Stromal cell of bone marrow (primary cell): ENCODE results near the gene ERMARD.
A peak's percentile ranks its signal among the peaks of the same experiment; 100 is the strongest.

ENCODE experiments used
- DNase-seq: peaks from one replicate; pipeline ENCODE4 v3.0.0-alpha.2; 2012; ENCODE audit warnings: low read depth

Gene ERMARD

DNA sequence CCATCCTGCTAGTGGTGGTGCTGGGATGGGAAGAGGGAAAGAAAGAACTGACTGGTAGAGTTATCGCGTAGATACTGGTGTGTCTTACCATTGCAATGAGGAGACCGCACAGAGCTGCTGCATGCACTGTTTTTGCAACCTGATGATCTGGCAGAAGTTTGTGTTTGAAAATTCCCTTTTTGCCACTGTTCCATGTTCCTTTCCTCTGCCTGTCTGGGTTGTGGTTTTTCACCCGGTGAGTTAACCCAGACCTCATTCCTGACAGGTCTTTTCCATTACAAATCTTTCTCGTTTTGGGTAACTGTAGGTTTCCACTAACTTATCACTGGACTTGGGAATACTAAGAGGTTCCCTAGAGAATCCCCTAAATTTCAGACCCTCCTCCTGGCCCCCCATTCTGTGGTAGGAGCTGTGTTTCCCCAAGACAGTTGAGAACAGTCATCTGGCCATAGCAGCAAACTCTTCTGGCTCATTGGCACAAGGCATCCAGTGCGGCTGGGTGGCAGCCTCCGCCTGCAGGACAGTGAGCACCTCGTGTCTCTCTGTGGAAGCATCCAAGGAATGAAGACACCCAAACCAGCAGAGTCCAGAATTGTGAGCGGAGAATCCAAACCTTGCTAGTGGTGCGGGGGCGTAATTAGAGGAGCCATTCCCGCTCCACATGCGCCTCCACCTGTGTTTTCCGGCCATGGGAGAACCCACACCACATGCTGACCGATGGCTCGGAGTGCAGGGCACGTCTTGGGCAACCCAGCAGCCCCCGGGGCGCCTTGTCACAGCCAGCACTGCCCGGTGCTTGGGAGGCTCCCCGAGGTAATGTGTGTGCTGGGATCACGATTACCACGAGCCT lies 32.8 kb downstream of the ERMARD start:
- DNase-seq, result no peak

DNA sequence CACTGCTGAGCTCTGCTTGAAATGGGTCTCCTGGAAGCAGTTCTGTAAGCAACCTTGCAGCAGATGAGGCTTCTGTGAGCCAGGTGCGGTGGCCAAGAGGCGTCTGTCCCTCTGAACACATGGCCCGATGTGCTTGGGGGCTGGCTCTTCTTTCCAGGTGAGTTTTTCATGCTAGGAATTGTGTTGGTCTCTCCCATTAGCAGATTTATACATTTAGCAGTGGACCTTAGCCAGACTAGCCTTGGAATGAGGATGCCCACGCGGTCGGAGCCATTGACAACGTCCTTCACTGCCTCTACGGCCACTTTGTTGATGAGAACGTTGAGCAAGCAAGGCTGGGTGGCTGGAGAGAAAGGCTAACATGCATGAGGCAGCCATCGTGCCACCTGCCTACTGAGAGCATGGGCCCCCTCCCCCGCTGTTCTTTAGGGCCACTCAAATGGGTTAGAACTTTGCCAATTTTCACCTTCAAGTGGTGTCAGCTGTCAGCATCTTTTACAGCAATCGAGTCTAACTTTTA lies 33.5 kb downstream of the ERMARD start:
- DNase-seq, result no peak

DNA sequence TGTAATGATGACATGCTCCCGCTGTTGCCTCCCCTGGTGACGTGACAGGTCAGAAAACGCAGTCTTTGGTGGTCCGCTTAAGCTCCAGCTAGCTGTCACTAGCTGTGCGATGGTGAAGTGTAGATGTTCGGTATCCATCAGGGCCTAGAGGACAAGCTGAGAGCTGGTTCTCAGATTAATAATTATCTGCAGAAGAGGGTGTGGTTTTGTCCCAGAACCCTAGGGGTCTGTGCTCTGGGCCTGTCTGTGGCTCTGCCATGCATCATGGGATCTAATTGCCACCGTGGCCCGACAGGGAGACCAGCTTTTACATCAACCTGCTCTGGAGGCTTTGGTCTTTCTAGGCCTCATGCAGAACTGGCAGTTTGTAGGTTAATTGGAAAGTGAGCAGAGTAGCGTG lies 34.1 kb downstream of the ERMARD start:
- DNase-seq, result no peak

DNA sequence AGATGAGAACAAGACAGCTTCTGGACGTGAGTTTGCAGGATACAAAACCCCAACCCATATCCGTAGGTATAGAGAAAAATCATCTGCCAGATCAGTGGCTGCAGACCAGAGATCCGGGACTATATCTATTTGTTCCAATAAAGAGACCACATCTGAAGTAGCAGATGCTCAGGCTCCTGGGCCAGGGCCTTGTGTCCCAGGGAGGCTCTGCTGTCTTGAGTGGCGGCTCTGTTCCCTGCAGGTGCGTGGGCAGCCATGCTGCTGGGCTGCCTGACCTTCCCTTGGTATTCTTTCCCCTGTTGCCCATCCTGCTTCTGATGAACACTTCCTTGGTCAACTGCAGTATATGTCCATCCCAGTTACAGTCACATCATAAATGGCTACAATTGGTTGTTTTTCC lies 34.9 kb downstream of the ERMARD start:
- no peak for DNase-seq

DNA sequence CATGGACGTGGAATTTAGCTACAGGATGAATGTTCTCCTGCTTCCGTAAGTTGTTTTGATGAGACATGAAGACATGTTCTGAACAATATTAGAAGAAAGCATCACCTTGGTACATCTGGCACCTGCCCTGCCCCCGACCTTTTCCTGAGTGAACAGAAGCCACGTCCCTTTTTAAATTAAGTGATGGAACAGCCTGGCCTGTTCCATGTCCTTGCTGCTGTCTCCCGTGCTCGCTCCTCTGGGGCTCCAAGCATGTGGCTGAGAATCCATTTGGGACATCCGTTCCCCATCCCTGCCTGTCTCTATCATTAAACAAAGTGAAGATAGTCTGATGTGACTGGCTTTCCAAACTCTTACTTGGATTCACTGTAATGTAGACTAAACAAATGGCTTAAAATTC lies 36.4 kb downstream of the ERMARD start:
- no peak for DNase-seq

DNA sequence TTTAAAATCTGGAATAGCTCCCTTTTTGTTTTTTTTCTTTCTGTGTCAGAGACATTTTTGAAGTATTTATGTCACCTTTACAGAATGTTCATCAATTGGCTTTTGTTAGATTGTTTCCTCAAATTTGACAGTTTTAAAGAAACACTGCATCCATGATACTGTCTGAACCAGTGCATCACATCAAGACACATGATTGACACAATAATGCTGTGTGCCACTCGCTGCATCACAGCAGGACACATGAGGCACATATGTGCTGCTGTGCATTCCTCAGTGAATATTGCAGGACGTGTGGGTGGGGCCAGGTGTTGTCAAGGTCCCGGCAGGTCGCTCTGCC lies 37.4 kb downstream of the ERMARD start:
- no peak for DNase-seq

DNA sequence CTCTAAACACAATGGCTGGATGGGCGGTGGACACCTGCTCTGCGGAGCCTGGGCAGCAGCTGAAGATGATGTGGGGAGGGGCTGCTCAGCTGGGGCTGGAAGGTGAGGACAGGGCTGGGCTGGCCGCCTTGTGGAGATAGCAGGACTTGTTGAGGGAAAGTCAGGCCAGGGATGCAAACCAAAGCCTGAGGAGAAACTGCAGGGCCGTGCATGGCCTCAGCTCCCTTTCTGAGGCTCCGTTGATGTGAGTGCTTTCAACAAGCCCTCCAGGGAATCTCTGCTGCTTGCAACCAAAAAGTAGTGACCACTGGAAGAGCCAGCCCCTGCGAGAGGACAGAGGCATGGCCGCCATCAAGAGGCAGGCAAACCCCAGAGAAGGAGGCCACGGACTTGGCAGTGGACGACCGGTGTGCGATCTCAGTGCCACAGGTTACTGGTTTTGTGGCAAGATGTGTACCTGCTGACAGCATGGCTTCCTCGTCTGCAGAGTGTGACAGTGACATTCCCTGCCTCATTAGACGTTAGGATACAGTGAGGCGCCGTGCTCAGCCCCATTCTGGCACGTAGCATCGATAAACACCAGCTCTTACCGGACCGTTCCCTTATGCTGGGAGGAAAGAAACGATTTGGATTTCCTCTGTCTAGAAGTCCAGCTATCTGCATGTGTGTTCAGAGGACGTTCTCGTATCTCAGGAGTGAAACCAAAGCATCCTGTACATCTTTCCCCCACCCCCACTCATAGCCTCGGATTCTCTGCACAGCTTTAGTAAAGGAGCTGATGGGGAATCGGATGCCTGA lies 37.9 kb downstream of the ERMARD start:
- no peak for DNase-seq

DNA sequence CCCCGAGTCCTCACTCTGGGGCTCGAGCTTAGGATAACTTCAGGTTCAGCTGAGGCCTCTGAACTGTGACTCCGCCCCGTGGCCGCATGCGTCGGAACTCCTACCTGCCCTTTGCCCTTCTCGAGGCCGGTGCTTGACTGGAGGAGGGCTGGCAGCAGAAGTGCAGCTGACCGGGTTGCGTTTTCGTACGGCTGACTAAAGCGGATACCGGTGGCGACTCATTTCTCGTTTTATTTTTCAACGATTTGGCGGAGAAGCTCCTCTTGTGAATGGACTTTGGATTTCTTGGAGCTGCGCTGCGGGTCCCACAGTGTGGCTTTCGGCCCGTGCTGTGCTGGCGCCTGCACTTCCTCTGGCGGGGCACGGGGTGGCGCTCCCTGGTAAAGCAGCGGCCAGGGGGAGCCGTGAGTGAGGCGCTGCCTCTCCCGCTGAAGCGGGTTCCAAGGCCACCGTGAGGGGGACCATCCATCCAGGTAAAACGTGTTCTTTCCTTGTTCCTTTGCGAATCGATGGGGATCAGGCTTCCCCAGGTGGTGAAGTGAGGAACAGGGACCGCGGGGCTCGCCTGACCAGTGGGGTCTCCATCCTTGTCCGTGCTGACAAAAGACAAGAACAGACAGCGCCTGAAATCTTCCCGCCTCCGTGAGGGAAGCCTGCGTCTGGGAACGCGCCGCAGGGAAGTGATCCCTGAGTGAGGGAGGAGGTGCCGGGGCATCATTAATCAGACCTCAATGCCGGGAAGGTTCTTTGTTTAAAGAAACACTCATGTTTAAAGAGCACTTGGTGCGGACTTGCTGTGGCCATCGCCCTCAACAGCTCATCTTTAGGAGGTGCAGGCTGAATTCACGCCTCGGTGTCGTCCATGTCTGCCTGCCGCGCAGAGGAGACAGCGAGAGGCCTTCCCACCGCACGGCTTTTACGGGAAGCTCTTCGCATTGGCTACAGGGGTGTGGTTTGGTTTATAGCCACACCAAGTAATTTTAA lies 38.8 kb downstream of the ERMARD start:
- DNase-seq, result peak; percentile 45

DNA sequence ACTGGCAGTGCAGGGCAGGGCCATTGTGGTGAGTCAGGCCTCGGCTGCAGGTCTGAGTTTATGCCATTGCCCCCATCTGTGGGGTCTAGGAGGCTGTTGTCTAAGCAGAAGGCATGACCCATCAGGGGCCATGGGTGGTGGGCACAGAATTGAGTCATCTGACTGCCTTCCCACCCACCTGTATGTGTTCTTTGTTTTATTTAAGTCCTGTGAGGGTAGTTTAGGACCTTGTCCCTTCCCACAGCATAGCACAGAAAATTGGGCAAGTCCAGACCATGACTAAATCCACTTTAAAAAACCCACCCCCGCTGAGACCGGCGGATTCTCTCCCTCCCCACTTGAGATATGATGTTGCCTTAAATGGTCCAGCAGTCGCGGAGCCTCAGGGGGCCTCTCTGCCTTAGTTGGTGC lies 40.3 kb downstream of the ERMARD start:
- DNase-seq, result no peak

DNA sequence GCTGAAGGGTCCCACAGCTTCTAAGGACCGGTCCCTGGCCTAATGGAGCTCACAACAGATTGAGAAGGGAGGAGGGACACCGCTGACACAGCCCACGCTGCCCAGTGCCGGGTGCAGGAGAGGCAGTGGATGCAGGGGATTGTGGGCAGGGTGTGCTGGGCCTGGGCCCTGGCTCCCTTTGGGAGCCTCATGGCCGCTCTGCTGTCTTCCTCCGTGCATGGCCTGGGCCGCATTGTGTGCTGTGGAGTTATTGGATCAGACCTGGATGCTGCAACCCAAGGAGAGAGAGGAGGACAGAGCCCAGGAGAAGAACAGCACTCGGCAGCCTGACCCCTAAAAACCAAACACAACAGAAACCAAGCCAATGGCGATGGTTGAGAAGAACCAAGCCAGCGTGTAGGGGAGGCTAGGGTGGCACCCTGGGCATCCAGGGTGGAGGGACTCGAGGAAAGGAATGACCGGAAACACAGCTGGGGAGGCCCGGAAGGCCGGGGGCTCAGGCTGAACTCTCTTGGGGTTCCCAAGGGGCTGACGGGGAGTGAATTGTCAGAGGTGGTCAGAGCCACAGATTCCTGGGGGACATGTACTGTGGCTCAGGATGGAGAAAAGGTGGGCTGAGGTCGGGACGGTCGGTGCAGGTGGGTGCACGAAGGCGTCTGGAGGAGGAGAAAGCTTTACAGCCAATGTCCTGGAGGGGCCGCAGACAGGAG lies 41.0 kb downstream of the ERMARD start:
- no peak for DNase-seq

DNA sequence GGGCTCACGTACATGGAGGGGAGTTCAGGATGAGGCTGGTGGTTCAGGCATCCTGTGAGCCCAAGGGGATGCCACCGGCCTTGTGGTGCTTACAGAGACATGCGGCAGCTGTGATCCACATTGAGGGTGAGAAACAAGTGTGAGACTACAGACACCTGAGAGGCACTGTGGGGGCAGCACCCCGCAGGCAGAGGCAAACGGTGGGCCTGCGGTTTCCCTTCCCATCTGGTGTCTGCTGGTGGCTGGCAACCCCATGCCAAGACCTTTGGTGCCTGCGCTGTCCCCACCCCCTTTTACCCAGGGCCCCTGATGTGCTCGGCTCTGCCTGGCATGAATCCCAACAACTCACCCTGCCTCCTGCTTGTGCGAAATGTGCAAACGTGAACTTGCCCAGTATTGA lies 42.0 kb downstream of the ERMARD start:
- DNase-seq, result no peak

DNA sequence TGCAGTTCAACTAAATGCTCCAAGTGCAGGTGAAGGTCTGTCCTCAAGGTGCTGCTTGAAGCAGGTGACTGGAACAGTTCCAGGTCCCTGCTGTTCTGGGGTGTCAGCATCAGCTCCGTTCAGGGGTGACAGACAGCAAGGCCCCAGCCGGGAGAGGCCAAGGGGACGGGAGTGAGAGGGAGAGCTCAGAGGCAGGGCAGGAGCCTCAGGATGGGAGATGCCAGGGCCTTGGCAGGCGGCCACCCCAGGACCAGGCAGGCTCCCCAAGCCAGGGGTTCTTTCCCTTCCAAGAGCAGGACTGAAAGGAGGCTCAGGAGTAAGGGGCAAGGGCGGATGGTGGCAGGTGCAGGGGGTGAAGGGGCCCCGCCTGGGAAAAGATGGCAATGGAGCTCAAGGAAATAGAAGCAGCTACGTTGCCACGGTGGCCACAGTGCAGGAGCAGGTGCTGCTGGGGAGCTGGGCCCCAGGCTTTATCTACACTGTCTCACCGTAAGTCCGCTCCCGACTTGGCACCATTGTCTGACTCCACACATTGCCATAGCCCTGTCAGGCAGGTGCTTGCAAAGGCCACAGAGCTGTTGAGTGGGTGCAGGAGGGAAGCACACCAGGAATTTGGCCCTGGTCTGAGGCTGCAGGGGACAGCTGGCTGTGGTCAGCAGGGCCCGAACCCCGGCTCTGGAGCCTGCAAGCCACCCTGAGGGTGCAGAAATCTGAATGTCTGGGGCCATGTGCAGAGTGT lies 43.1 kb downstream of the ERMARD start:
- no peak for DNase-seq

DNA sequence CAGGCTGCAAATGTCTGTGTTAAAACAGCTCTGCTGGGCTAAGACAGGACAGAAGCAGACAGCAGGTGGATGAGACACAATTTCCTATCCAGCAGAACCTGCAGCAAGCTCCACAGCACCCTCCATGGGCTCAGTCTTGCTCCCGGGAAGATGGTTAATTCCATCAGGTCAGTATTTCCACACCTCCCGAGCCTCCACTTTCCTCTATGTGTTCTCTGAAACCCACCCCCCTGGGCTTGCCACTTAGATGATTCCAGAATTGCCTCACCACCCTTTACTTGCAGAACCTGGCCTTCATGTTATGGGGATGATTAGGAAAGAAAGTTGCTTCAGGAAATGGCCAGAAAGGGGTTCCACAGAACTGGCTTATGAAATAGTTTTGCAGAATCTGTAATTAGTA lies 43.8 kb downstream of the ERMARD start:
- no peak for DNase-seq

DNA sequence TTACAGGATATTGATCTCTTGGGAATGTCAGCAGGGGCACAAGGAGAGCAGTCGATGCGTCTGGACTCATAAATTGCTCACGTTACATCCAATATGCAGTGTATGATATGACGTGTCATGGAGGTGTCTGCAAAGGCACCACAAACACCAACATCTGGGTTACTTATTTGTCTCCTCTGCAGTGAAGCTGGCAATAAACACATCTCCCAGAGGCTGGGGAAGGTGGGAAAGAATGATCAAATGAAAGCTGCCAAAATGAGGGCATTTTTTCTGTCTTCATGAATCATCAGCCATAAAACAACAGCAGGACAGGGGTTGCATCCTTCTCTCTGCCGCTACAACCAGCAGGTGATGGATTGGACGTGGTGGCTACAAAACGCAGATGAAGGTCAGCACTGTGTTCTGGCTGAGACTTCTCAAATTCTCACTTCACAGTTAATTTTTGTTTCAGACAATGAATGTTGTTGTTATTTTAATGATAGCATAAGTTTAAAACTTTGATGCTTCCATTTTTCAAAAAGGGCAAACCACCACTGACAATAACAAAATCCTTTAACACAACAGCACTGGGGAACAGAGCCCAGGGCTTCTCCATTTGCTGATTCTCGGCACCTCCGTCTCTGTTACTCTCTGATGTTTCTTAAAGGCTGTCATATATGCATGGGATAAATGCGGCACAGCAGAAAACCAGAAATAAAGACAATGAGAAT lies 47.5 kb downstream of the ERMARD start:
- DNase-seq, result no peak

DNA sequence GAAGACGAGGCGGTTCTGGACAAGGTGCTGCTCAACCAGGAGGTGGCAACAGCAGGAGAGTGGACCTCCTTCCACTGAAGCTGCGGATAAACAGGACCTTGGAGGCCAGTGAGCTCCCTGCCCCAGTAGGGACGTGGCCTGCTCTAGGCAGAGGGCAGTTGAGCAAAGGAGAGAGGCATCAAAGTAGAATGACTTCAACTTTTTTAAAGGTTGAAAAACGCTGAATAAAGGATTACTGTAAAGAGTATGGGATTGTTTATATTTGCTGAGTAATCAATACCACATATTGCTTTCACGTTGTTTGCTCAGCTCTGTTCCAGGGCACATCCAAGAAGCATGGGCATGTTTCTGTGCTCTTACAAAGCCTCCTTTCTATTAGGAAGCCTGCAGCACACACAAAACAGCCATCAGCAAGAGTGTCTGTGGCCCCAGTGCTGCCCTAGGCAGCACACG lies 48.1 kb downstream of the ERMARD start:
- DNase-seq, result no peak

DNA sequence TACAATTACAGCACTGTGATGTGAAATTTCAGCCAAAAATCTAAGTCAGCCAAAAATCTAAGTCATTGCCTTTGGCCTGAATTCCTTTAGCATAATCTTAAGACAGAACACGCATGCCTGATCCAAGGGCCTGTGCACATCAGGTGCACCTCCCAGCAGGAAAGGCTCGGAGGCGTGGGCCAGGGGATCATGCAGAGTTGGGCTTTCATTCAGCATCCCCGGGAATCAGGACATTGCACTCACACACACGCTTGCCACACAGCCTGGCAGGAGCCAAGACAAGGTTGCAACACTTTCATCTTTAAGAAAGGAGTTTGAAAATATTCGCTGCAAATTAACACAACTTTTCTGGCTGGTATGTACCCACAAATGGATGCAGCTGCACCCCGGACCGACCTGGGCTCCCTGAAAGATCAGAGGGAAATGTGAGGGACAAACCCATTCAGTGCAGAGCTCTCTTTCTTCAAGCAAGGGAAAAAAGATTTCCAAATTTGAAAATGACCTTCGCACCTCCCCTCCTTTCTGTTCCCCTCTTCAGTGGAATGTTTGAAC lies 48.8 kb downstream of the ERMARD start:
- no peak for DNase-seq

DNA sequence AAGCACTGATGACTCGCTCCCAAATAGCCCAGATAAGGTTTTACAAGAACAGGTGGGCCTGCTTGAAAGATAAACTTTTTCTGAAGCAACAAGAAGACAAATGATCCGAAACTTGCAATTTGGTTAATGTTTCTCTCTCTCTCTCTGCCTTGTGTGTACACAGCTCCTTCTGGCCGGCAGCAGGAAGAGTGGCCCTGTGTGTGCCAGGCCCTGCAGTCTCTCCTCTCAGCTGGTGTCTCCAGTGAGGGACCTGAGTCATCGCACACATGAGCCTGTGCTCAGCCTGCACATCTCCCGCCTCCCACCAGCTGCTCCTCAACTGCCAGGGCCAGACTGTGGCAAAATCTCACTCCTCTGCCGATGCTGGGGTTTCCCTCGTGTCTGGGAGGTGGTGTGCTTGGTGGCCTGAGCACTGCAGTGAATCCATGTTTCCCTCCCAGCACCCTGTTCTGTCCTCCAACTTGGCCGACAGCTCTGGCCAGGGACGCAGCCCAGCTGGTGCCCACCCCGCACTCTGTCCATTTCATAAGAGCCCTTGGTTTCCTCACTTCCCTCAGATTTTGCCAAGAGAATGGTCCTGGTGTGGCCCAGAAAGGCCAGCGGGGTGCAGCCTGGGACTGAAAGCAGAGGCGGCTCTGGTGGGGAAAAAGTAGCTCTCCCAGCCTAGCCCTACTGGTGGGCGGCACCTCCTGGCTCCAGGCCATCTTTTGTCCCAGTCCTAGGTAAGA lies 49.4 kb downstream of the ERMARD start:
- peak; percentile 21 for DNase-seq

DNA sequence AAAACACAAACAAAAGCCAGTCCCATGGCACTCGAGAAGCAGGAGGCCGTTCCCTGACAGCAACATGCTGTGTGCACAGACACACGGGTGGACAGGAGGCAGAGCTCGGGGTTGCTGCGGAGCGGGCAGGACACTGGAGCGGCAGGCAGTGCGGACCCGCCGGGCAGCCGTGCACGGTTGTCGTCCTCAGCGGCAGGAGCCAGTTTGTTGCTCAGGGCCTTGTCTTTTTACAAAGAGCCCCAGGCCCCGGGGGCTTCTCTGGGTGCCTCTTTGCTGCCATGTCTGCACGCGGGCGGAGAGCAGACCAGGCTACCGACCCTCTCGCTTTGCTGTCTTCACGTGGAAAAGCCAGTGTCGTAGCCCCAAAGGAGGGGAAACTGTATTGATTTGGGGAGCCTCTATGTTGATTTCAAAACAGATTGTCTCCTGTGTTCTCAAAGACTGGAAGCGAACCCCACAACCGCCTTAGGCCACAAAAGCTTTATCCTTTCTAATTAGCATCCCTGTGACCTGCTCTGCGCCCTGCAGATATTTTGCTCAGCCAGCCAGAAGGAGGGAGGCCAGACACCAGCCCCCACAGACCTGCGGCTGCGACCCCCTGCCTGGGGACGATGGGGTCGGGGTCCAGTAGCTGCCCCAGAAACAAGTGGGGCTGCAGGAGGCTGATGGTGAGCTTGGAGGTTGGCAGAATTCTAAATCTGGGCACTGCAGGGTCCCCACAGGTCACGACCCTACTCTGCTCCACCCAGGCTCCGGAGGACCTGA lies 50.2 kb downstream of the ERMARD start:
- DNase-seq, result no peak
